Occipital lobe (tissue), 2 donors: ENCODE measurements around the gene SNX9. TPM values are rescaled to one million over a fixed set of nuclear protein-coding genes. Genes with fewer than 3 reads are reported as not detected.
"Not testable (repeated sequence)": the region's sequence is repeated elsewhere in the genome, so short reads cannot be mapped to it uniquely, and the experiment has no call there.

Experiments used
- DNase-seq: peaks from one replicate; lab custom pipeline; 2025; lab: John Stamatoyannopoulos, UW
- total RNA-seq: library from RNA; depleted of rRNA; stranded (reverse); fragments of >200 nt; gene quantifications from one replicate; pipeline ENCODE4 v1.2.3, GENCODE V29; 2014

SNX9 gene
- total RNA-seq, 1 donor from 2014 or later, result 19.2 TPM

DNA sequence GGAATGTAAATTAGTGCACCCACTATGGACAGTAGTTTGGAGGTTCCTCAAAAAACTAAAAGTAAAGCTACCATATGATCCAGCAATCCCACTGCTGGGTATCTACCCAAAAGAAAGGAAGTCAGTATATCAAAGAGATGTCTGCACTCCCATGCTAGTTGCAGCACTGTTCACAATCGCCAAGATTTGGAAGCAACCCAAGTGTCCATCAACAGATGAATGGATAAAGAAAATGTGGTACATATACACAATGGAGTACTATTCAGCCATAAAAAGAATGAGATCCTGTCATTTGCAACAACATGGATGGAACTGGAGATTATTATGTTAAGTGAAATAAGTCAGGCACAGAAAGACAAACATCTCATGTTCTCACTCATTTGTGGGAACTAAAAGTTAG, 127.9 kb downstream of the SNX9 start:
- DNase-seq, result not testable (repeated sequence)

DNA sequence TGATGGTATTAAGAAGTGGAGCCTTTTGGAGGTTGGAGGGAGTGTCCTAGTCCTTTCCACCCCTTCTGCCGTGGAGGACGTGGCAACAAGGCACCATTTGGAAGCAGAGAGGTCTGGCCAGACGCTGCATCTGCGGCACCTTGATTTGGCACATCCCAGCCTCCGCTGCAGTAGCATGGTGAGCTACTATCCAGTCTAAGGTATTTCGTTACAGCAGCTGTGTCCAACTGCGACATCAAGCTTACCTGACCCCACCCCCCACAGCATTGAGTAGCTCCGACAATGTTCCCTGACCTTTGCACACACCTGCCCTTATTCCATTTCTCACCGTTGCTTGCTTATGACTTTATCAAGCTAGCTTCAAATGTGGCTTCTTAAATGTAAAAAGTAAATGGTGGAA, 128.8 kb downstream of the SNX9 start:
- DNase-seq, result no peak

GRCh38 chr6:157952861-157953351, 129.9 kb downstream of the SNX9 start:
- no peak for DNase-seq

DNA sequence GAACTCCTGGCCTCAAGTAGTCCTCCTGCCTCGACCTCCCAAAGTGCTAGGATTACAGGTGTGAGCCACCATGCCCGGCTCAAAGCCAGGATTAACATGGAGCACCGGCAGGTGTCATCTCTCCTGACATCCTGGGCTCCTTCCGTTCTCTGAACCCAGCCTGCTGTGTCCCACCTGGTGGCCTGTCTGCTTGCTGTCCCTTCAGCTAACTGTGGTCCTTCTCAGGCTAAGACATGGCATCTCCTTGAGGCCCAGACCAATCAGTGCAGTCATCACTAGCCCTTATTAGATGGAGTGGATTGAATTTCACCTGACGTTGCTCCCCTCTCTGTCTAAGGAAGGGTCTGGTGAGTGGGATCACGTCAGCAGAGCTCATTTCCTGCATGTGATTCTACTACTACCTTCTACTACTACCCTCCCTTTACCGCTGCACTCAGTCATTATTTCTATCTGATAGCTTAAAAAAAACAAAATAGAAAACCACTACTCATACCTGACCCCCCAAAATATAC, 130.6 kb downstream of the SNX9 start:
- DNase-seq, result no peak

GRCh38 chr6:157954150-157955117, 131.4 kb downstream of the SNX9 start:
- DNase-seq, result no peak

GRCh38 chr6:157955675-157956074, 132.6 kb downstream of the SNX9 start:
- no peak for DNase-seq

GRCh38 chr6:157956171-157956730, 133.2 kb downstream of the SNX9 start:
- DNase-seq, result no peak

- DNase-seq, result no peak
Measured at GRCh38 chr6:157959451-157960227, 136.6 kb downstream of the SNX9 start.

- DNase-seq, result no peak
Measured at GRCh38 chr6:157961153-157961831, 138.2 kb downstream of the SNX9 start.

DNA sequence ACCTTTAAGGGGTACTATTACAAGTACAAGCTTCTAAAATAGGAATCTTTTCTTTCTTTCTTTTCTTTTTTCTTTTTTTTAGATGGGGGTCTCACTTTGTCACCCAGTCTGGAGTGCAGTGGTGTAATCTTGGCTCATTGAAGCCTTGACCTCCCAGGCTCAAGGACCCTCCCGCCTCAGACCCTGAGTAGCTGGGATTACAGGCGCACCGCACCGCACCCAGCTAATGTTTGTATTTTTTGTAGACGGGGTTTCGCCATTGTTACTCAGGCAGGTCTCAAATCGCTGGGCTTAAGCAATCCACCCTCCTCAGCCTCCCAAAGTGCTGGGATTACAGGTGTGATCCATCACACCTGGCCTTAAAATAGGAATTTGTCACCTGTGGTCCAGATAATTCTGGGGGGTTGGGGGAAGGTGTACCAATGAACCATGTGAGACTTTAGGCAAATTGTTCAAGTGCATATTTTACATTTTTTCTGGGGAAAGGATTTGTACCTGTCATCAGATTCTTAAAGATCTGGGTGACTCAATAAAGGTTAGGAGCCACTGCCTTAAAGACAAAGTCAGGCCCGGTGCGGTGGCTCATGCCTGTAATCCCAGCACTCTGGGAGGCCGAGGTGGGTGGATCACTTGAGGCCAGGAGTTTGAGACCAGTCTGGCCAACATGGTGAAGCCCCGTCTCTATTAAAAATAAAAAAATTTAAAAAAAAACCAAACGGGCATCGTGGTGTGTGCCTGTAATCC, 139.0 kb downstream of the SNX9 start:
- no peak for DNase-seq

DNA sequence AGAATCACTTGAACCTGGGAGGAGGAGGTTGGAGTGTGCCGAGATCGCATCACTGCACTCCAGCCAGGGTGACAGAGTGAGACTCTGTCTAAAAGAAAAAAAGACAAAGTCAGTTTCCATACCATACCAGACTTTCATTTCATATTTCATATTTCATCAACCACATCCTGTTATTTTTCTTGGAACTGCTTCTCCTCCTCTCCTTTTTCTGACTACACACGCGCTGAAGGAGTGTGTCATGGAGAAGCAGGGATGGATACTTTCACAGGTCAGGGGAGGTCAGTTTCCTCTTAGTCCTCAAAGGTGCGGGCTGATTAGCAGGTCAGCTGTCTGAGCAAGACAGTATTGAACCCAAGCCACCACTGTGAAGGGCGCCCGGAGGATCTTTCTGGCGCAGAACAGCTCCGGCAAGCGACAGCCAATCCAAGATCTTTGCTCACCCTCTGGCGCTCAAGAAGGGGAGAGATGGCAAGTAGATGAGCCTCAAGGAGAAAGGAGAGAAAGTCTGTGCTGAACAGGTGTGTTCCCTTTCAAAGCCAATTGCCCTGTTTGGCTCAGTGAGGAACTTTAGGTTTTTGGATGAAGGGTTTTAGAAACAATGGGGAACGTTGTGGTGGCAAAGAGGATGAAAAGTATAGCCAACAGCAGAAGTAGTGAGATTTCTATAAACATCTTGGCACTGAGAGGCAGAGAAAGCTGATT, 139.7 kb downstream of the SNX9 start:
- DNase-seq, result no peak

DNA sequence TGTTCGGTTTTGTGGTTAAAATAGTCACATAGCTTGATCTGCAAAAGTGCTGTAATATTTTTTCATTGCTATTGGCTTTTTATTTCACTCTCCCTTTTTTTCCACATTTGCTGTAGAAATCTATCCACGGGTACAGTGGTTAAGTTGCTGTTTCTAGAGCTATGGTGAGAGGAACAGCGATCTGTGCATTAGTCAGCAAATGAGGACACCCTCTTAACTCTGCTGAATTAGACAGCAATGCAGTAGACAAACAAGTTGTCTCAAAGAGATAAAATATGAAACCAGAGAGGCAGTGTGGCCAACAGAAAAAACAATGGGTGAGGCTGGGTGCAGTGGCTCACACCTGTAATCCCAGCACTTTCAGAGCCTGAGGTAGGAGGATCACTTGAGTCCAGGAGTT, 141.1 kb downstream of the SNX9 start:
- DNase-seq, result no peak

GRCh38 chr6:157965387-157965786, 142.3 kb downstream of the SNX9 start:
- no peak for DNase-seq

DNA sequence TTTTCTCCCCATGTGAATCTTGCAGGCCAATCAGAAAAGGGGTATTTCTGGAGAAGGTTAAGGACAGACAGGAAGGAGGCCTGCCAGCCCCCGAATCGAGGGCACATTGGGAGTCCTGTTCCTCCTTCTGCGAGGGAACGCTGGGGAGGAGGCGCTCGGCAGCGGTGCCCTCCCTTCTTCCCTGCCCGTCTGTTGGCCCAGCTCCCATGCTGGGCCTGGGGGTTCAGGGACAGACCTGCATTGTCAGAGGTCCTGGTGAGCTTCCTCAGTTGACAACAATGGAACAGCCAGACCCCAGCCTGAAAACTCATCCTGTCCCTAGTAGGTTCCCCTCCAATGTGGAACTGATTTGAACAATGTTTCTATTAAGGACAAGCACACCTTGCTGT, 143.5 kb downstream of the SNX9 start:
- DNase-seq, result no peak

DNA sequence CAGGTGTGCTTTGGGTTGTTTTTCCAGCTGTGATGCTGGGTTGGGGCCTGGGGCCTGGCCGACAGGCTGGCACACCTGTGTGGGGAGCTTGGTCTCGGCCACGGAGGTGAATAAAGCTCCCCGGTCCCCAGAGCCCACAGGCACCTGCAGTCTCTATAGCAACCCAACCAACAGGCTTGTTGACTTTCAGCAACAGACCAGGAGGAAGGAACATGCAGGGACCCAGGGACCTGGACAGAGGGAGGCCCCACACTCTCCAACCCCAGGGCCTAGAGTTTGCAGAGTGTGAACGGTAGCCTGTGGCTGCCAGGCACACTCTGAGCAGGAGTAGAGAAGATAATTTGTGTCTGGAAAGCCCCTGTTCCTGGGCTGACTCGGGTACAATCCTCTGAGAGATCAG, 144.0 kb downstream of the SNX9 start:
- DNase-seq, result no peak

GRCh38 chr6:157967486-157967885, 144.4 kb downstream of the SNX9 start:
- no peak for DNase-seq

GRCh38 chr6:157972177-157972576, 149.1 kb downstream of the SNX9 start:
- not testable (repeated sequence) for DNase-seq

GRCh38 chr6:157974341-157974894, 151.4 kb downstream of the SNX9 start:
- no peak for DNase-seq

GRCh38 chr6:157974967-157975366, 151.9 kb downstream of the SNX9 start:
- DNase-seq, result no peak

GRCh38 chr6:157975456-157975855, 152.4 kb downstream of the SNX9 start:
- no peak for DNase-seq
